ENCODE data around the gene NDUFB2. TPM values are rescaled to one million over a fixed set of nuclear protein-coding genes. Genes with fewer than 3 reads are reported as not detected.

The NDUFB2 gene
- total RNA-seq, 4 donors from 2014 or later: 112 to 308 (median 163) TPM

GRCh38 chr7:140697447-140698143, 1.1 kb downstream of the NDUFB2 start:
- TF ChIP-seq CTCF (IDR thresholded peaks at IDR 0.05; ENCODE audit: low read depth): no peak

GRCh38 chr7:140698477-140698876, 2.0 kb downstream of the NDUFB2 start:
- TF ChIP-seq CTCF (IDR thresholded peaks at IDR 0.05; ENCODE audit: low read depth): no peak

- TF ChIP-seq CTCF (IDR thresholded peaks at IDR 0.05; ENCODE audit: low read depth): no peak
Measured at GRCh38 chr7:140702774-140703173, 6.3 kb downstream of the NDUFB2 start.

- TF ChIP-seq CTCF (IDR thresholded peaks at IDR 0.05; ENCODE audit: low read depth): no peak
Measured at GRCh38 chr7:140704205-140704604, 7.7 kb downstream of the NDUFB2 start.

GRCh38 chr7:140707132-140707531, 10.6 kb downstream of the NDUFB2 start:
- TF ChIP-seq CTCF (IDR thresholded peaks at IDR 0.05; ENCODE audit: low read depth): no peak

GRCh38 chr7:140714331-140715040, 18.0 kb downstream of the NDUFB2 start:
- TF ChIP-seq CTCF (IDR thresholded peaks at IDR 0.05; ENCODE audit: low read depth): no peak

GRCh38 chr7:140719721-140720120, 23.2 kb downstream of the NDUFB2 start:
- no peak for TF ChIP-seq CTCF (IDR thresholded peaks at IDR 0.05; ENCODE audit: low read depth)
